SU-DHL-6 (cell line): ENCODE results near the gene MAML1.

Source experiments
- CTCF ChIP-seq: fragments of 200-600 bp; sonication (generic); IDR thresholded peaks from one replicate; pipeline ENCODE4 v1.5.1; 2017; ENCODE audit warnings: antibody characterized with exemption, mild to moderate bottlenecking, low read length, moderate library complexity; ENCODE audit not compliant: insufficient read depth, poor library complexity, severe bottlenecking
- EZH2phosphoT487 ChIP-seq: fragments of 200-600 bp; sonication (generic), shearing (Covaris generic); conservative IDR thresholded peaks from 2 replicates; pipeline ENCODE4 v1.6.1; 2018; ENCODE audit warnings: mild to moderate bottlenecking, antibody characterized with exemption, low read length, moderate library complexity, mixed read lengths

- no peak for TF ChIP-seq CTCF
- TF ChIP-seq EZH2phosphoT487 = no peak
These were observed 83.0 kb downstream of the MAML1 start for GRCh38 chr5:179815491-179816249.
